HG02884 (cell line): ENCODE measurements around the gene RASGRF1.

ENCODE experiments used
- ATAC-seq: cut with Tn5 transposase; IDR thresholded peaks from one replicate; pipeline ENCODE4 v1.9.1; 2021; ENCODE audit warnings: mild to moderate bottlenecking, moderate library complexity; ENCODE audit not compliant: unreplicated experiment

RASGRF1 gene

GRCh38 chr15:78915341-78916087, 175.1 kb downstream of the RASGRF1 start:
- ATAC-seq = no peak

GRCh38 chr15:78914027-78914764, 176.4 kb downstream of the RASGRF1 start:
- no peak for ATAC-seq

GRCh38 chr15:78913012-78913411, 177.6 kb downstream of the RASGRF1 start:
- no peak for ATAC-seq

GRCh38 chr15:78912316-78912715, 178.3 kb downstream of the RASGRF1 start:
- no peak for ATAC-seq

- no peak for ATAC-seq
Observed at GRCh38 chr15:78910271-78910670, 180.3 kb downstream of the RASGRF1 start.
